ENCODE results near the gene RHOT2. TPM values are rescaled to one million over a fixed set of nuclear protein-coding genes. Genes with fewer than 3 reads are reported as not detected.

RHOT2 gene
- total RNA-seq, 1 experiment from 2014 or later, result 164 TPM

DNA sequence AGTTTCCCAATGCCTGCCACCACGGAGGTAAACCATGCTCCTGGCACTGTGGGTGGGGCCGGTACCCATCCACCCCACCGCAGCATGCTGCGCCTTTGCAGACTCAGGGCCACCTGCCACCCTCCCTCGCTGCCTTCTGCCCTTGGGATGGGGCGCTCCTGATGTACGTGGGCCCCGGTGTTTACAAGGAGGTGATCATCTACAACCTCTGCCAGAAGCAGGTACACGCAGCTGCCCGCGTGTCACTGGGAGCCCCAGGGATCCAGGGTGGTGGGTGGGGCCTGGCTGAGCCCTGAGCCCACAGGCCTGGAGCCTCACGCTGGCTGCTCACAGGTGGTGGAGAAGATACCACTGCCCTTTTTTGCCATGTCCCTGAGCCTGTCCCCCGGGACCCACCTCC lies 1.4 kb upstream of the RHOT2 start:
- Histone ChIP-seq H3K4me3 (ENCODE audit: insufficient read depth, low read depth, low read length) (no peak overlapping the region), H3K27me3 (ENCODE audit: control insufficient read depth, insufficient read depth, low read length) (no peaks in the 10 kb centered on the region), H3K36me3 (replicated peaks; ENCODE audit: control insufficient read depth, insufficient read depth, low read length) (peaks cover 13% of the 10 kb centered on the region)
- no peak for DNase-seq

DNA sequence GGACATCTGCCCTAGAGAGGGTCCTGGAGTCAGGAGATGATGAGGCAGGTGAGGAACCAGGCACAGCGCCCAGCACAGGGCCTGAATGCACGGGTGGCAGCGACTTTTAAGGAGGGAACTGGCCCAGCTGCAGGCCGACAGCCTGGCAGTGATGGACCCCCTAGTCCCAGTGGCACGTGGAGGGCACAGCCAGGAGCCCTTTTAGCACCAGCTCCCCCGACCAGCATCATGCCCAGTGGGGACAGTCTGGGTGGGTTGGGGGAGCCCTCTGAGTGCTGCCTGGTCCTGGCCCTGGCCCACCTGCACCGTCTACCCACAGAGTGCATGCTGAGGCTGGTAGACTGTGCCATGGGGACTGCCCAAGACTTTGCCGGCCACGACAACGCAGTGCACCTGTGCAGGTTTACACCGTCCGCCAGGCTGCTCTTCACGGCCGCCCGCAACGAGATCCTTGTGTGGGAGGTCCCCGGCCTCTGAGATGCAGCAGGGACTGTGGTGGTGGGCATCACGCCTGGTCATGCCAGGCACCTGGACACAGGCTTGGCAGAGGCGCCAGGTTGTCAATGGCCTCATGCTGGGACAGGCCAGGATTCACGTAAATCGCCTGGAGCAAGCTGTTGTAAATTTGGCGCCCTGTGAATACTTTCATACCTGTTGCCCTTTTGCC lies 686 bp upstream of the RHOT2 start:
- peaks cover 13% of the 10 kb centered on the region for H3K36me3 ChIP-seq (replicated peaks; ENCODE audit: control insufficient read depth, insufficient read depth, low read length)
- no peak overlapping the region for H3K4me3 ChIP-seq (ENCODE audit: insufficient read depth, low read depth, low read length)
- H3K27me3 ChIP-seq (ENCODE audit: control insufficient read depth, insufficient read depth, low read length), result no peaks in the 10 kb centered on the region
- no peak for DNase-seq

DNA sequence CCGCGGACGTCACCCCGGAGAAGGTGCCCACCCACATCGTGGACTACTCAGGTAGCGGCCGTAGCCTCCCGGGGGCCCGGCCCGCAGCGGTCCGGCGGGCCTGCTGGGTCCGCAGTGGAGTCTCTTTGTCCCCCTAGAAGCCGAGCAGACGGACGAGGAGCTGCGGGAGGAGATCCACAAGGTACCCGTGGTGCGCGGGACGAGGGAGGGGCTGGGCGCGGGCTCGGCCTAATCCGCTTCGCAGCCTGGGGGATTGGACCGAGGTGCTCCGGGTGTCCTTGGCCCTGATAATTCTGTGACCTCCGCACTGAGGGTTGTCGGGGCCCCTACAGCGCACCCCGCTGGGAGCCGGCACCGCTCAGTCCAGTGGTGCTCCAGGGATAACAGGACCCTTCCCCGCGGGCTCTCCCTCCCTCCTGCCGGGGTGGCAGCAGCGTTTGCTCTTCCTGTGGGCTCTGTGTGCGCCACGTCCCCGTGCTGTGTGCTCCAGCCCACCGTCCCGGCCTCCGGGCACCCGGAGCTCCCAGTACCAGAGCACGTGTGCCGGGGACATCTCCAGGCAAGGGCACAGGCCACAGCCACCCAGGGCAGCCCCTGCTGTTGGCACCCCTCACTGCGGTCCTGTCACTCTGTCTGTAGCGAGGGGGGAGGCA lies 713 bp downstream of the RHOT2 start:
- peaks cover 17% of the 10 kb centered on the region for H3K36me3 ChIP-seq (replicated peaks; ENCODE audit: control insufficient read depth, insufficient read depth, low read length)
- H3K4me3 ChIP-seq (ENCODE audit: insufficient read depth, low read depth, low read length), result peak overlapping the region; percentile 96
- no peaks in the 10 kb centered on the region for H3K27me3 ChIP-seq (ENCODE audit: control insufficient read depth, insufficient read depth, low read length)
- peak; percentile 73 for DNase-seq

DNA sequence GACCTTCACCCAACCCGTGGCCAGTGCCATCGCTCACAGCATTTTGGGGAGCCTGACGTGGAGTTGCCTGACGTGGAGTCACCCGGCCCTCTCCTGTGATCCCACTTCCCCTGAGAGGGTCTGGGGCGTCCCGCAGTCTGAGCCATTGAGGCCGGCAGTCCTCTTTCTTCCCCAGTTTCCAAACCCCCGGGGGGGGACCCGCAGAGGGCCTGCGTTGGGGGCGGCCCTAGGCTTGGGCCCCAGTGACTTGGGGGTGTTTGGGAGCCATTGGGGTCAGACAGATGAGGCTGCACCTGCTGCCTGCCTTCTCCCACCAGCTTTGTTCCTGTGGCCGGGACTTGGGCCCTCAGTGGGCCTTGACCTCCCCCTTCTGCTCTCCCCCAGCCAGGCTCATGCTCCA lies 1.7 kb downstream of the RHOT2 start:
- H3K4me3 ChIP-seq (ENCODE audit: insufficient read depth, low read depth, low read length), result no peak overlapping the region
- no peaks in the 10 kb centered on the region for H3K27me3 ChIP-seq (ENCODE audit: control insufficient read depth, insufficient read depth, low read length)
- peaks cover 17% of the 10 kb centered on the region for H3K36me3 ChIP-seq (replicated peaks; ENCODE audit: control insufficient read depth, insufficient read depth, low read length)
- no peak for DNase-seq

DNA sequence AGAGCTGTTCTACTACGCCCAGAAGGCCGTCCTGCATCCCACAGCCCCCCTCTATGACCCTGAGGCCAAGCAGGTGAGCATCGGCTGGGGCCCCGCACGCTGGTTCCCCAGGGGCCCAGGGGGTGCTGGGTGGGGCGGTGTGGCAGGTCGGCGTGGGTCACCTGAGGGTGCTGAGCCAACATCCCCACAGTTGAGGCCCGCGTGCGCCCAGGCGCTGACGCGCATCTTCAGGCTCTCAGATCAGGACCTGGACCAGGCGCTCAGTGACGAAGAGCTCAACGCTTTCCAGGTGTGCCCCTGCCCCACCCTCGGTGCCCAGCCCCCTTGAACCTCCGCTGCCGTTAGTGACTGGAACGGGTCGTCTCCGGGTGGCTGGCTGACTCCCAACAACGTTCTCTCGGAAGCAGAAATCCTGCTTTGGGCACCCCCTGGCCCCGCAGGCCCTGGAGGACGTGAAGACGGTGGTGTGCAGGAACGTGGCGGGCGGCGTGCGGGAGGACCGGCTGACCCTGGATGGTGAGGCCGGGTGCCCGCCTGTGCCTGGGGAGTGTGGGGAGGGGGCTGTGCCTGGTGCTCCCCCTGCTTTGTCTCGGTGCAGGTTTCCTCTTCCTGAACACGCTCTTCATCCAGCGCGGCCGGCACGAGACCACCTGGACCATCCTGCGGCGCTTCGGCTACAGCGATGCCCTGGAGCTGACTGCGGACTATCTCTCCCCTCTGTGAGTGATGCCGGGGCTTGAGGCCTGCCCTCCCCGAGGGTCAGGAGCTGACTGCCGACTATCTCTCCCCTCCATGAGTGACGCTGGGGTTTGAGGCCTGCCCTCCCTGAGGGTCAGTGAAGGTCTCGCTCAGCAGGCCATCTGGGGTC lies 2.8 kb downstream of the RHOT2 start:
- peaks cover 17% of the 10 kb centered on the region for H3K36me3 ChIP-seq (replicated peaks; ENCODE audit: control insufficient read depth, insufficient read depth, low read length)
- H3K27me3 ChIP-seq (ENCODE audit: control insufficient read depth, insufficient read depth, low read length), result no peaks in the 10 kb centered on the region
- H3K4me3 ChIP-seq (ENCODE audit: insufficient read depth, low read depth, low read length), result no peak overlapping the region
- DNase-seq, result no peak

DNA sequence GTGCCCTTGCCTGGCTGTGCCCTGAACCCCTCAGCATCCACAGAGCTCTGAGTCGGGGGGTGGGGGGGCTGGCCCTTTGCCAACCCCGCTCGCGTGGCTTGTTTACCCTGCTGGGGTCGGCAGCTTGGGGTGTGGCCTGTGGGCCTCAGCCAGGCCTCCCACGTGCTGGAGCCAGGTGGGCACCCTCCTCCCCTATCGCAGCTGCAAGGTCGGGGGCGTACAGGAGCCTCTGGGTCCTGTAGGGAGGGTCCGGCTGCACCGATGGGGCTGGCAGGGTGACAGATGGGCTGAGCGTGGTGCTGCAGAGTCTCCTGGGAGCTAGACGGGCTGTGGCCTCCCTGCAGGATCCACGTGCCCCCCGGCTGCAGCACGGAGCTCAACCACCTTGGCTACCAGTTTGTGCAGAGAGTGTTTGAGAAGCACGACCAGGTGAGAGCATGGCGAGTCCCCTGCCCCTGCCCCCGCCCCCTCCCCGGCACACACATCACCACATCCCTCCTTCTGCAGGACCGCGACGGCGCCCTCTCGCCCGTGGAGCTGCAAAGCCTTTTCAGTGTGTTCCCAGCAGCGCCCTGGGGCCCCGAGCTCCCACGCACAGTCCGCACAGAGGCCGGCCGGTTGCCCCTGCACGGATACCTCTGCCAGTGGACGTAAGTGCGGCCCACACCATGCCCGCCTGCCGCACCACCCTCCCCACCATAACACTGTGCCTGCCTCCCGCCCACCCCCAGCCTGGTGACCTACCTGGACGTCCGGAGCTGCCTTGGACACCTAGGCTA lies 3.6 kb downstream of the RHOT2 start:
- no peak for DNase-seq

DNA sequence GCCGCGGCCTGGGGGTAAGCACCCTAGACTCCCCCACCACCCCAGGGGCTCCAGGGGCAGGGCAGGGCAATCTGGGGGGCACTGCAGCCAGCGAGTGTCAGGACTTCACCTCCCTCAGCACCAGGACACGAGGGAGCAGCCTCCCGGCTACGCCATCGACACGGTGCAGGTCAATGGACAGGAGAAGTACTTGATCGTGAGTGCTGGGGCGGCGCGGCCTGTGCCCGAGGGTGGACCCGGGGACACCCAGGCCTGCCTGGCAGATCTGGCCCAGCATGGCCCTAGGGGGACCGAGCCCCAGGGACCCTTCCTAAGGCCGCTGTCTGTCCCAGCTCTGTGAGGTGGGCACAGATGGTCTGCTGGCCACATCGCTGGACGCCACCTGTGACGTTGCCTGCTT lies 4.4 kb downstream of the RHOT2 start:
- Histone ChIP-seq H3K4me3 (ENCODE audit: insufficient read depth, low read depth, low read length) (no peak overlapping the region), H3K27me3 (ENCODE audit: control insufficient read depth, insufficient read depth, low read length) (no peaks in the 10 kb centered on the region), H3K36me3 (replicated peaks; ENCODE audit: control insufficient read depth, insufficient read depth, low read length) (peaks cover 17% of the 10 kb centered on the region)
- no peak for DNase-seq

More for the DNA sequence above, 3.6 kb downstream of the RHOT2 start:
- Histone ChIP-seq H3K4me3 (ENCODE audit: insufficient read depth, low read depth, low read length) (no peak overlapping the region), H3K27me3 (ENCODE audit: control insufficient read depth, insufficient read depth, low read length) (no peaks in the 10 kb centered on the region), H3K36me3 (replicated peaks; ENCODE audit: control insufficient read depth, insufficient read depth, low read length) (peaks cover 17% of the 10 kb centered on the region)

DNA sequence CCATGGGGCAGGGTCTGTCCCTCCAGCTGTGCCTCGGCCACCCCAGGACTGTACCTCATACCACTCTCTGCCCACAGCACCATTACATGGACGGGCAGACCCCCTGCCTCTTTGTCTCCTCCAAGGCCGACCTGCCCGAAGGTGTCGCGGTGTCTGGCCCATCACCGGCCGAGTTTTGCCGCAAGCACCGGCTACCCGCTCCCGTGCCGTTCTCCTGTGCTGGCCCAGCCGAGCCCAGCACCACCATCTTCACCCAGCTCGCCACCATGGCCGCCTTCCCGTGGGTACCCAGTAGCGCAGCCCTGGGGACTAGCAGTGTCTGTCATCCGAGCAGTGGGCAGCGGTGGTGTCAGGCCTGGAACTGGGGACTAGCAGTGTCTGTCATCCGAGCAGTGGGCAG lies 4.9 kb downstream of the RHOT2 start:
- no peak for DNase-seq
- H3K27me3 ChIP-seq (ENCODE audit: control insufficient read depth, insufficient read depth, low read length), result no peaks in the 10 kb centered on the region
- H3K4me3 ChIP-seq (ENCODE audit: insufficient read depth, low read depth, low read length), result no peak overlapping the region
- peaks cover 17% of the 10 kb centered on the region for H3K36me3 ChIP-seq (replicated peaks; ENCODE audit: control insufficient read depth, insufficient read depth, low read length)

DNA sequence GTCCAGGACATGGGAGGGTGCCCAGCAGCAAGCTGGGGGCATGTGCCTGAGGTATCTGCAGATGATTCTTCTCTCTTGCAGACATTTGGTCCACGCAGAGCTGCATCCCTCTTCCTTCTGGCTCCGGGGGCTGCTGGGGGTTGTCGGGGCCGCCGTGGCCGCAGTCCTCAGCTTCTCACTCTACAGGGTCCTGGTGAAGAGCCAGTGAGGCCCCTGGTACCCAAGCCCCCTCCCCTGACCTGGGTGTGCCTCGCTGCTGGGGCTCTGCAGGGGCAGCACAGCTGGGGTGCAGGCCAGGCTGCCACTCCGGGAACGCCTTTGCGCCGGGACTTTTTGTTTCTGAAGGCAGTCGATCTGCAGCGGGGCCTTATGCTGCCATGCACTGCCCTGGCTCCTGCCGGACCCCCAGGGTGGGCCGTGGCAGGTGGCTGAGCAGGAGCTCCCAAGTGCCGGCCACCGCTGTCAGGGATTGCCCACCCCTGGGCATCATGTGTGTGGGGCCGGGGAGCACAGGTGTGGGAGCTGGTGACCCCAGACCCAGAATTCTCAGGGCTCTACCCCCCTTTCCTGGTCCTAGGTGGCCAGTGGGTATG lies 5.6 kb downstream of the RHOT2 start:
- DNase-seq, result no peak
- peaks cover 17% of the 10 kb centered on the region for H3K36me3 ChIP-seq (replicated peaks; ENCODE audit: control insufficient read depth, insufficient read depth, low read length)
- H3K27me3 ChIP-seq (ENCODE audit: control insufficient read depth, insufficient read depth, low read length), result no peaks in the 10 kb centered on the region
- no peak overlapping the region for H3K4me3 ChIP-seq (ENCODE audit: insufficient read depth, low read depth, low read length)

DNA sequence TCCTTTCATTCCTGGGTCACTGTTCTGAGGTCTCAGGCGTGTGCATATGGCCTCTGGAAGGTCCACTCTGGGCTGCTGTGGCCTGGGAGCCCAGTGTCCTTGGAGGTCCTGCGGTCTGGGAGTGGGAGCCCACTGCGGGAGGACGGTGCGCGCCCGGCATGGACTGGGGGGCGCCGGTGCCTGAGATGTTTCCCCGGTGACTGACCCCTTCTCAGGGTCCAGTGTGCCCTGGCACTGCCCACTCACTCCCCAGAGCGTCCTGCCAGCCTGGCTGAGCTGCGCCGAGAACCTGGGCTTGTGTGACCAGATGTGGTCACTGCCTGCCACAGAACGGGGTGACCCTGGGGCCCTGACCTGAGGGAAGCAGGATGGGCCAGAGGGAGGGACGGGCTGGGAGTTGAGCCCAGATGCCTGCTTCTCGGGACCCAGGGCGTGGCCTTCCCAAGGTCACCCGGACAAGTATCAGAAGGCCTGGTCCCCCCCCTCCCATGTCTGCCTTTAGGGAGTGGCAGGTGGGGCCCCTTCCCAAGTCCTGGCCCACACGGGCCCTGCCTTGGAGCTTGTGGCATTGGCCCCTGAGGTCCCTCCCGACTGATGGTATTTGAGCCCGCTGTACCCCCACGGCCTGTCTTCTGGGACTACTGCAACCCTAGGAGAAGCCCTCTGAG lies 6.4 kb downstream of the RHOT2 start:
- no peak overlapping the region for H3K4me3 ChIP-seq (ENCODE audit: insufficient read depth, low read depth, low read length)
- no peaks in the 10 kb centered on the region for H3K27me3 ChIP-seq (ENCODE audit: control insufficient read depth, insufficient read depth, low read length)
- DNase-seq, result peak; percentile 69
- H3K36me3 ChIP-seq (replicated peaks; ENCODE audit: control insufficient read depth, insufficient read depth, low read length), result peaks cover 14% of the 10 kb centered on the region

DNA sequence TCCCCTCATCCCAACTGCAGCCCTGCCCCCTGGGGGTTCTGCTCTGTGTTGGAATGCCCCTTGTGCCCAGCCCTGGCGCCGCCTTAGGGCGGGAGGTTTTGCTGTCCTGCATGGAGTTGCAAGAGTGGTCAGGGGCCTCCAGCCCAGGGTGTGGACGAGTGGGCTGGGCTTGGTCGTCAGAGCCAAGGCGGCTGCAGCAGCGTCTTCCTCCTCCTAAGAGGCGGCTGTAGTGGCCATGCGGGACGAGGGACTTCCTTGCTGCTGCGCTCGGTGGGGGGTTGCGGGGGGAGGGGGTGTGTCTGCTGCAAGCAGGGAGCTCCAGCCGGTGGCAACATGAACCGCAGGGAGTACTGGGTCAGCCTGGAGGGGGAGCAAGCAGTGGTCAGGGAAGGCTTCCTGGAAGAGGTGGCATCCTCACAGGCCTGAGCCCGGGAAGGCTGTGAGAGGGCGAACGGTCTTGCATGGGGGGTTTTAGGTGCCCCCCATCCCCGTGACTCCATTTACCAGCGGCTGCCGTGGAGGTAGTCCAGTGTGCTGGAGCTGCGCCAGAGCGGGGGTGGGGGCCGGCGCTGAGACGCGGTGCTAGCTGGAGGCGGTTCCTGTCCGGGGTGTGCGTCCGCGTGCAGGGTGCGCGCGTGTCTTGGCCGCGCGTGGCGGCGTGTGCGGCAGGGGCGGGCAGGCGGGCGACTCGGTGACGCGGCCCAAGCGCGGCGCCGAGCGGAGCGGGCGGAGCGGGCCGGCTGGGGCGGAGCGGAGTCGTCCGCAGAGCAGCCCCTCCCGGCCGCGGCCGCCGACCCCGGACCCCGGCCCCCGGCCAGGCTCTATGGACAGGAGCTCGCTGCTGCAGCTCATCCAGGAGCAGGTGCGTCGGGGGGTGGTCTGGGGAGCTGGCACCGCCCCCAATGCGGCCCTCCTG lies 7.3 kb downstream of the RHOT2 start, which contains the start of gene RHBDL1:
TSS of gene RHBDL1 (plus strand) at position 704 of the 916 bp plus-strand sequence. CDS start at position 824, 120 bp downstream.
- Histone ChIP-seq H3K4me3 (ENCODE audit: insufficient read depth, low read depth, low read length) (peak within 1 kb of the TSS; percentile 47), H3K27me3 (ENCODE audit: control insufficient read depth, insufficient read depth, low read length) (no peaks in the 10 kb centered on the region), H3K36me3 (replicated peaks; ENCODE audit: control insufficient read depth, insufficient read depth, low read length) (peaks cover 9% of the 10 kb centered on the region)
- peak; percentile 92 for DNase-seq

DNA sequence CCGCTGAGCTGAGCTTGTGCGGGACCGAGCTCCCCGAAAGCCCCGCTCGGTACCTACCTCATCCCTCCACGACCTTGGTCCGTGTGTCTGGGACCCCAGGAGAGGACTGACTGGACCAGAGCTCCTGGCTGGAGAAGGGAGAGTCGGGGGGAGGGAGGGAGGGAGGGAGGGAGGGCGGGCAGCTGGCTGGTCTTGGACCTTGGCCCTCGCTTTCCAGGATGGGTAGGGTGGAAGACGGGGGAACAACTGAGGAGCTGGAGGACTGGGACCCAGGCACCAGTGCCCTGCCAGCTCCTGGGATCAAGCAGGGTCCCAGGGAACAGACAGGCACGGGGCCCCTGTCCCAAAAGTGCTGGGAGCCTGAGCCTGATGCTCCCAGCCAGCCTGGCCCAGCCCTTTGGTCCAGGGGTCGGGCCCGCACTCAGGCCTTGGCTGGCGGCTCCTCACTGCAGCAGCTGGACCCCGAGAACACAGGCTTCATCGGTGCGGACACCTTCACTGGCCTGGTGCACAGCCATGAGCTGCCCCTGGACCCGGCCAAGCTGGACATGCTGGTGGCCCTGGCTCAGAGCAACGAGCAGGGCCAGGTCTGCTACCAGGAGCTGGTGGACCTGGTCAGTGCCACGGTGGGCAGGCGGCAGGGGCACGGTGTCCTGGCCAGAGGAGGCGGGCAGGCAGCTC lies 8.1 kb downstream of the RHOT2 start:
- H3K4me3 ChIP-seq (ENCODE audit: insufficient read depth, low read depth, low read length), result peak overlapping the region; percentile 47; the same call in 1 of the 2 replicates
- H3K36me3 ChIP-seq (replicated peaks; ENCODE audit: control insufficient read depth, insufficient read depth, low read length), result peaks cover 6% of the 10 kb centered on the region
- no peaks in the 10 kb centered on the region for H3K27me3 ChIP-seq (ENCODE audit: control insufficient read depth, insufficient read depth, low read length)
- no peak for DNase-seq

Measured in H7 (cell line).